Measurements from ENCODE around the gene CAMK2D.
"Not testable (repeated sequence)": the region's sequence is repeated elsewhere in the genome, so short reads cannot be mapped to it uniquely, and the experiment has no call there.

The CAMK2D gene

DNA sequence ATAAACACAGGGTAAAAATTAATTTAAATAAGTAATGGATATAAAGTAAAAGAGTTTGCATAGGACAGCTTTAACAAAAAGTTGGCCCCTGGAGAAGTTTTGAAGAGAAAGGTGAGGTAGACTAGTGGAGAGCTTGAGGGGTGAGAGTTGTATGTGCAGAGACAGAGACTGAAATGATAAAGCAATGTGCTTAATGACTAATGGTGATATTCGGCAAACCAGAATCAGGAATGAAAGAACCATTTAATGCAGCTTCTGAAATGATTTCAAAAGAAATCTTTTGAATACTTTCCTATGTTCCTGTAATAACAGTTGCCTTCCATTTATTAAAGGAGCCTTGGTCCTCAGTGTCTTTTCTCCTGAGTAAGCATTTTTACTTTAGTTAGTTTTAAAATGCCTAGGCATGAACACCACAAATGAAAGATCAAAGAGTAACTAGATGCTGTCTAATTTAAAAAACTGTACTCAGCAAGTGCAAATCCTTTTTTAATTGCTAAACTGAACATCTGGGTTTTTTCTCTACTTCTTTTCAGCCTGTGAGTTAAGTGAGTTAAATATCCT lies 28.5 kb downstream of the CAMK2D start:
- FAIRE-seq = no peak
- no peak for DNase-seq (ENCODE audit: low spot score)

DNA sequence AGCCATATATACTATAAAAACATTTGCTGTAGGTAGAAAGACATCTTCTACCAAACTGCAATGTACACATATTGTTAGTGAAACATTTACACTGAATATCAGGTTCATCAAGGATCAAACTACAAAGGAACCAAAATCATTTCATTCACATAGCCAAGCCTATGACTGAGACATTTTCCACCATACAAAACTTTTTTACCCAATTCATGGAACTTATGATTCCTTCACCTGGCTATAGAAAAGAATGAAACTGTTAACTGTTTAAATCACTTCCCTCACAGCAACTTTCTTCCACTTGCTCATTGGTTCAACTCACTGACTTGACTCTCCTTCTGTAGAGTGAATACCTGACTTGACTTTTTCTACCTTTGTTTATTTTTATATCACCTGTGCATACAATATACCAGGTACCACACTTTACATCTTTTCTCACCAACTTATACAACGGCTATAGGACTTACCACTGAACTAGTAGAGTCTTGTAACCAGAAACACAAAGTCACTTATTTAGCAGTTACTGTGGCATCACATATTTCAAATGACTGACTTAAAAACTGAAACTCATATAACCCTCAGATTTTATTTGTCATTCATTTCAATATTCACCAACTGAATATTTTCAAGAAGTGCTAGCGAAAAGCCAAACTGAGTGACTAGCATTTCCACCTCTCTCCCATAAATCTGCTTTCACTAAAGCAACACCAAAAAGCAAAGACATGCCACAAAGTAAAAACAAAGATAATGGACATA lies 30.9 kb downstream of the CAMK2D start:
- DNase-seq (ENCODE audit: low spot score) (no peak), FAIRE-seq (no peak)

DNA sequence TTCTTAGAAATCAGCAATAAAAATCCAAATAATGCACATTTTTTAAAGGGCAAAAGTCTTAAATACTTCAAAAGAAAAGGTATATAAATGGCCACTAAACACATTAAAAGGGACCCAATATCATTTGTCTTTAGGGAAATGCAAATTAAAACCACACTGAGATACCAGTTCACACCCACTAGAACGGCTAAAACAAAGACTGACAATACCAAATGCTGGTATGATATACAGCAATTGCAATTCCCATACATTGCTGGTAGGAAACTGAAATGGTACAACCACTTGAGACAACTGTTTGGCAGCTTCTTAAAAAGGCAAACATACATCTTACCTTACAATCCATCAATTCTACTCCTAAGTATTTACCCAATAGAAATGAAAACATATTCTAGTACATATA lies 33.7 kb downstream of the CAMK2D start:
- FAIRE-seq (no peak), DNase-seq (ENCODE audit: low spot score) (no peak)

DNA sequence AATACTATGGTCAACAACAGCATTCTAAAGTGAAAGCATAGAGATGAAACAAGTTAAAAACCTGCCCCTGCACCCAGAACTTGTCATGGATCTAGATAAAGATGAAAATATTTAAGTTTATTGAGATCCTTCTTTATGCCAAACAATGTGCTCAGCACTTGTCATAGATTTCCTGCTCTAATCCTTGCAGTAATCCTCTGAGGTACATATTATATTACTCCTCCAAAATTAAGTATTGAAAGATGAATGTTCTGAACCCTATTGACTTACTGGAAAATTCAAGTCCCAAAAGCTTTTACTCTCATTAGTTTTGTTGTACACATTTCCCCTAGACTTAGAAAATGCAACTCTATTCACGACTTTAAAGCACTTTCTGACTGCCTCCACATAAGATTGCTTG lies 35.6 kb downstream of the CAMK2D start:
- DNase-seq (ENCODE audit: low spot score) (no peak), FAIRE-seq (no peak)

DNA sequence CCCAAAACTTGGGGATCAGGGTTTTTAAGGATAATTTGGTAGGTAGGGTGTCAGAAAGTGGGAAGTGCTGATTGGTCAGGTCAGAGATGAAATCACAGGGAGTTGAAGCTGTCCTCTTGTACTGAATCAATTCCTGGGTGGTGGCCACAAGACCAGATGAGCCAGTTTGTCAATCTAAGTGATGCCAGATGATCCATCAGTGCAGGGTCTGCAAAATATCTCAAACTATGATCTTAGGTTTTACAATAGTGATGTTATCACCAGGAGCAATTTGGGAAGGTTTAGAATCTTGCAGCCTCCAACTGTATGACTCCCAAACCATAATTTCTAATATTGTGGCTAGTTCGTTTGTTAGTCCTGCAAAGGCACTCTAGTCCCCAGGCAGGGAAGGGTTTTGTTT lies 43.3 kb downstream of the CAMK2D start:
- FAIRE-seq (no peak), DNase-seq (ENCODE audit: low spot score) (no peak)

DNA sequence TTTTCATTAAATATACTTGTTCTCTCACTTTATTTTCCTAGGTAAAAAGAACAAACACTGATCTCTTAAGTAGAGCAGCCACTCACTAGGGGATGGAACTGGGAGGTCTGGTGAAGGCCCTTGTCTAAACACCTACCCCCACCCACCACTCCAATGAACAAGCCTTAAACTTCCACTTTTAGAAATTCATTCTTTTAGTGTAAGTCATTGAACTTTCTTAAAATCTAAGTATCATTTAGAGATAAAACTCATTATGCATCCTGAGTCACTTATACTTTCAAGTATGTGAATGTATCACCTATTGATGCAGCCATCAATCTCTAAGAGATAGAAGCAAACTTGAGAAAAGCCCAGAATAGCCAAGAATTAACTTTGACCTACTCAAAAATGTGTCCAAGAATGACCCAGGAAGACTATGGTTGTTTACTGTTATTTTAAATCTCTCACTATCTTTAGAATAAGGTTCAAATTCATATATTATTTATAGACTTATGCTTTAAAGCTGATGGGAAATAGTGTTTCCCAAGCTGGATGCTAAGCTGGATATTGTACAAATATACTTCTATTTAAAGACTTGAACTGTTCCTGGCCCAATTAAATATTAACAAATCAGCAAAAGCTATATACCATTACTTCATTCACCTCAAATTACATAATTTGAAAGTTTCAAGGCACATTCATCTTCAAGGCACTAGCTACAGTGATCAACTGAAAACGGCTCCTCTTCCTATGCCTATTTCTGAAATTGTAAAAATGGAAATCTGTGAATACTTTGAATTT lies 49.5 kb downstream of the CAMK2D start:
- DNase-seq (ENCODE audit: low spot score) (no peak), FAIRE-seq (no peak)

DNA sequence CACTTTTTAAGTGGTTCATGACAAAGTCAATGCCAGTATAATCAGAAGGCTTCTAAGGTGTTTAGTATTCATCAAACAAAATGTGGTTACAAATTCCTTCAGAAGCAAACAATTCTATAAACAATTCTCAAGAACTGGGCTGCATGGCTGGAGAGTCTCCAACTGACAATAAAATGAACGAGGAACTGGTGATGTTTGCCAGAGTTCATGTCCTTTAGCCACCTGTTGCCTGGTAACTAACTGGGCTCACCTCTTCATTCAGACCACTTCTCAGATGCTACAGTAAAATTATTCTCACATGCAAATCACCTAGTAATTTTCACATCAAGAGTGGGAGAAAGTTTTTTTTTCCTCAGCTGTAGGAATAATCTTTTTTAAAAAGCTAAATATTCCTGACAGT lies 53.3 kb downstream of the CAMK2D start:
- DNase-seq (ENCODE audit: low spot score) (no peak), FAIRE-seq (no peak)

DNA sequence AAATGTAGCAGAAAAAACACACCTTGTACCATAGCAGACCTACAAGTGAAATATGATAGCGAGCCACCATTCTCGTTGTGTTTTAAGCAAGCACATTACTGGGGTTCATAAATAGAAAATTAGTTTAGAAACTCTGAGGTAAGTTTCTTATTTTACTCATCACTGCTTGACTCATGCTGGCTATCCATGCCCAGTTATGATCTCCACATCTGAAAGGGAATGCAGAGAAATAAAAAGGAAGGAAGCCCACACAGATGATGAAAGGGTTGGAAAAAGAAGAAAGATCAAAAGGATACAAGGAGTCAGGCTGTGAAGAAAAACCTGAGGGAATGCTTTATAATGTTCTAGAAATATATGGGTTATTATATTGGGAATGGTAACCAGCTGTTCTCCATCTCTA lies 54.5 kb downstream of the CAMK2D start:
- FAIRE-seq = no peak
- DNase-seq (ENCODE audit: low spot score) = no peak

DNA sequence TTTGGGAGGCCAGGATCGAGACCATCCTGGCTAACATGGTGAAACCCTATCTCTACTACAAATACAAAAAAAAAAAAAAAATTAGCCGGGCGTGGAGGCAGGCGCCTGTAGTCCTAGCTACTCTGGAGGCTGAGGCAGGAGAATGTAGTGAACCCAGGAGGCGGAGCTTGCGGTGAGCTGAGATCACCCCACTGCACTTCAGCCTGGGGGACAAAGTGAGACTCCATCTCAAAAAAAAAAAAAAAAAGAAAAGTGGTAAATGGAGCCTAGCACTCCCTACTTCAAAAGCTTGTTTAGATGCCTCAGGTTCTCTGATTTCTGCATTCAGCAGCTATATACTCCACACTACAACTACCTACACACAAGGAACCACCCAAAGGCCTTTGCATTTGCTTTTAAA lies 56.4 kb downstream of the CAMK2D start:
- DNase-seq (ENCODE audit: low spot score); FAIRE-seq: not testable (repeated sequence)

DNA sequence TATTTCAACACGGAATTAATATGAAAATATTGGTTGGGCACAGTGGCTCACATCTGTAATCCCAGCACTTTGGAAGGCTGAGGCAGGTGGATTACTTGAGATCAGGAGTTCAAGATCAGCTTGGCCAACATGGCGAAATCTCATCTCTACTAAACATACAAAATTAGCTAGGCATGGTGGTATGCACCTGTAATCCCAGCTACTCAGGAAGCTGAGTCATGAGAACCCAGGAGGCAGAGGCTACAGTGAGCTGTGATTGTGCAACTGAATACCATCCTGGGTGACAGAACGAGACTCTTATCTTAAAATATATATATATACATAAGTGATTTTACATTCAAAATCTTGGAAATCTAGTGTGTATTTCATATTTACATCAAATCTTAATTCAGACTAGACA lies 58.9 kb downstream of the CAMK2D start:
- not testable (repeated sequence) for DNase-seq (ENCODE audit: low spot score); FAIRE-seq

DNA sequence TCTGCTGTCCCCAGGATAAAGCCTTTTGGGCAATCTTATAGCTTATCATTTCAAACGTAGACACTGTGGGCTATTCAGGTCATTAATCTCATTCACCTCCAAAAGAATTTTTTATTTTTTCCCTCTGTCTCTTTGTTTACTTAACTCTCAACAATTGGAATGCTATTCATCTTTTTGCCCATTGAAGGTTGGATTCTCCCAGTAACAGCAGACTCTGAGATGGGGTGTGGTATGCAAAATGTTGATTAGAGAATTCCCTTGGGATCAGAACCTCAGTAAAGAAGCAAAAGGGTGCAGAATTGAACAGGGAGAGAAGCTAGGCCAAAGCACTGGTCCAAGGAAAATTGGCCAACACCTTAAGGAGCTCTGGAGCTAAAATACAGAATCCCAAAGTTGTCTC lies 60.4 kb downstream of the CAMK2D start:
- FAIRE-seq (no peak), DNase-seq (ENCODE audit: low spot score) (no peak)

DNA sequence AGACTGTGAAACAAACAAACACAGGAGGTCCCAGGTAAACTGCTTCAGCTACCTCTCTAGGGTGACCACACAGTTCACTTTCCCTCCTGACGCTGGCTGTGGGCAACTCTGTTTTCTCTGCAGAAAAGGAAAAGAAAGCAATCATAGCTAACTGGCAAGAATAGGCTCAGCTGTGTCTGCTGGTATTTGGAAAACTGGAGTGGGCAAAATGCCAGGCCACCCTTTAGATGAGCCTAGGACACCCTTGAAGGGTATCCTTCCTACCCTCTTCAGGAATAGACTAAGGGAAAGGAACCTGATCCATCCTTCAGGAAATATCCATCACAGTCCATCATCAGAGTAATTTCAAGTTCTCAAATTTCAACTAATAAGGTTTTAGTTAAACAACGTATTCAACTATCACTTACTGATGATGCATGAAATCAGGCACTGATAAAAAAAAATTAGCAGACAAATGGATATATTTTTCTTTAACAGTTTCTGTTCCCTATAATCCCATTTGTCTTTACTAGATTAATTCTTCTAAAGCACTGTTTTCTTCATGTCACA lies 60.9 kb downstream of the CAMK2D start:
- FAIRE-seq (no peak), DNase-seq (ENCODE audit: low spot score) (no peak)

DNA sequence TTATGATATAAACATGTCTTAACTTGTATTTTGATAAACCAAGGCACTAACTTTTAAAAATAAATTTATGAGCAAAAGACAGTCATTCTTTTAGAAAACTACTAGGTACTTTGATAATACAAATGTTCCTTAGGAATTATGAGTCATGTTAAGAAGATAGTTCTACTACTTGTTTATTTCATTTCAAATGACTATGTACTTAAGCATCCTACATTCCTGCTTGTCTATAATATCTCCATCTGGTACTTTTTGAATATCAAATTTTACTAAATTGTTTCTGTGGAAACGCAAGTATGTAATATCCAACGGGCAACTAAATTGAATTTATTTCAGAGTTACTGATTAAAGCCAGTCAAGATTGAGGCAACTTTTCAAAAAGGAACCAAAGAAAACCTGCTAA lies 61.8 kb downstream of the CAMK2D start:
- FAIRE-seq (no peak), DNase-seq (ENCODE audit: low spot score) (no peak)

DNA sequence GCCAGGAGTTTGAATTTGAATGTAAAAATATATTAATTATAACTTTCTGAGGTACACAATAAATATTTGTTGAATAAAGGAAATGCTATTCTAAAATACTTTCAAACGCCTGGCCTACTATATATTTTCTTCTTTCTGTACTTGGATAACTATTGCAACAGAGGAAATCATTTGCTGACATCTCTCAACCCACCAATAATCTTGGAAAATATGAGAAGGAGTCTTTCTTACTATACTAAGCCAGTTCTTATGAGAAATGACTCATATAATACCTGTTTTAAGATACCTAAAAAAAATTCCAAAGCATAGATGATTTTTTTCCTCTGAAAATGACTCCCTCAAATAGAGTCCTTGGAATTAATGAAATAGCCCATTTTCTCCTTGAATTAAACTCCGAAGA lies 64.1 kb downstream of the CAMK2D start:
- no peak for FAIRE-seq

DNA sequence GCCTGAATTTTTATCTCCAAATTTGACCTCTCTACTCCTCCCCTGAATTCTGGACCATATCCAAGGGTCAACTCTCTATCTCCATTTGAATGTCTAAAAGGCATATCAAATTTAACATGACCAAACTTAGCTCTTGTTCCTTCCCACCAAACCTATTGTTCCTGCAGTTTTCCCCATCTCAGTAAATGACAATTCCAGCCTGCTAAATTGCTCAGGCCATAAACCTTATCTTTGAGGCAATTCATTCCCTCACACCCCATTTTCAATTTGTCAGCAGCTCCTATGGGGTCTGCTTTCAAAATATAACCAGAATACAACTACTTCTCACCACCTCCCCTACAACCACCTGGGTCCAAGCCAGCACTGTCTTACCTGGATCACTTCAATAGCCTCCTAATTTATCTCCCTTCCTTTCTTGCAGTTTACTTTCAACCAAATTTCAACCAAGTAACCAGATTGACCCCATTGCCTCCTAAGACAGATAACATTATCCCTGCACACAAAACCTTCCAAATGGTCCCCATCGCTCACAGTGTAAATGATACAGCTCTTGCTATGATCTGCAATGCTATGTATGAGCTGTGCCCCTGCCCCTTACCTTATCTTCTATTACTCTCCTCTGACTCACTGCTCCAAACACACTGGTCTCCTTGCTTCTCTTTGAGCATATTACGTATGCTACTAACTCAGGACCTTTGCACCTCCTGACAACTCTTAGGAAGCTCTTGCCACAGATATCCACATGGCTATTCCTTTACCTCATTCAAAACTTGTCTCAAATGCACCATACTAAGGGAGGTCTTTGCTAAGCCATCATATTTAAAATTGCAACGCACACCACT lies 66.0 kb downstream of the CAMK2D start:
- FAIRE-seq = no peak
- DNase-seq (ENCODE audit: low spot score) = no peak

More for the DNA sequence above, 64.1 kb downstream of the CAMK2D start:
- DNase-seq (ENCODE audit: low spot score) = no peak

DNA sequence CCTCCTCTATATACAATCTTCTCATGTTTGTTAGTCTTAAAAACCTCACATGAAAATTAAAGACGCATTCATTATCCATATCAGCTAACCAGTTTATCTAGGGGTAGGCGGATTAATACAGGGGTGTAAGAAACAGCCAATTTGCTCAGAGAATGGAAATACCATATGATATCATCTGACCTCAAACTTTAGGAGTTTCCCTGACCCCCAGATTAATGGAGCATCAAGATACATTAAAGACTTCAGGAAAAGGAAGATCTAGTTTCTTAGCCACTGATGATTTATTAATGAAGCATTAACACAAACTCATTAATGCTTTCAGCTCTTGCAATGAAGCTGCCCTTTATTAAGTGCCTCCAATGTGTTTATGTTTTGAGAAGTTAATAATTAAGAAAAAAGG lies 67.5 kb downstream of the CAMK2D start:
- no peak for FAIRE-seq
- DNase-seq (ENCODE audit: low spot score) = no peak

DNA sequence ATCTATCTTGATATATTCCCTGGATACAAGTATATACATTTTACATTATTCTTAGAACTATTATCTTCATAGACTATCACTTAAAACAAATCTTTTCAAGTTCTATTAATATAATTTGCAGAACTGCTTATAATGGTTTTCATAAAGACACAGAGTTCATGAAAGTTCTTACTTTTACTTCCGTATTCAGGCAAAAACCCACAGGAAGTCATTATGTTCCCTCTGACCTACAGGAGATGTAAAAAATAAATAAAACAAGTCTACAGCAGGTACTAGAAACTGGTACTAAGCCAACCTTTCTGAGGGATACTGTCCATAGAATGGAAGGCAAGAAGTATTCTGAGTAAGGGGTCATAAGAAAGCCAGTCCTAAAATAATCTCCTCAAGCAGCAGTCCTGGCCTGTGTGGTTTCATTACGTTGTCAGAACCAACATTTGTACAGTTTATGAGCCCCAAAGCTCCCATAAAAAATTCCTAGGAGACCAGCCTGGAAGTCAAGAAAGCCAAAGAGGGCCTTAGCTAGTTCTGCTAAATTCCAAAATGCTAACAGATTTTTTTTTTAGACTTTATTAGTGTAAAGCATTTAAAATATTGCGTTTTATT lies 68.6 kb downstream of the CAMK2D start:
- no peak for FAIRE-seq
- DNase-seq (ENCODE audit: low spot score) = no peak

DNA sequence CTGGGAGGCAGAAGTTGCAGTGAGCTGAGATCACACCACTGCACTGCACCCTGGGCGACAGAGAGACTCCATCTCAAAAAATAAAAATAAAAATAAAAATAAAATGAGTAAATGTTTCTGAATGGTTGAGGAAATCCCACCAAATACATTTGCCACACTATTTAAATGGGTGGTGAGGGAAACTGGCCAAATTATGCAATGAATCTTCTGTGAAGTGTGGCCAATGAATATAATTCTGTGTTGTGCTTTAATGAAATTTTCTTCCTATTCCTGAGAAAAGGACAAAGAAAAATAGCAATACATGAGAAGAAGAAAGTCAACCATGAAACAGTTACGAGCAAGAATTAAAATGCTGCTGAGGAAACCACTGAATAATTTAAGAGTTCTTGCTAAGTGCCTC lies 69.9 kb downstream of the CAMK2D start:
- FAIRE-seq = no peak

DNA sequence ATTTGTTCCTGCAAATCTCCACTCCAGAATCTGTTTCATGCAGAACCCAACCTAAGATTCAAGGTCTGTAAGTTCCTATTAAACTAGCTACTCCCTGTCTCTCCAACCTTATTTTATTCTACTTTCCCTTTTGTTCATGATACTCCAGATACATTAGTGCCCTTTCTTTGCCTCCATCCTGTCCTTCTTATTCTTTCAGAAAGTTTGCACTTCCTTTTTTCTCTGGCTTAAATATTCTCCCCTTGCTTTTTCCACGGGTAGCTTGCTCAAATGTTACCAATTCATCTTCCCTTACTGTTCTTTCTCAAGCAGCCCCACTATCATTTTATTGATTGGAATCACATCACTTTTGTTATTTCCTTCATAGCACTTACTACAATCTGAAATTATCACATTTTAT lies 72.1 kb downstream of the CAMK2D start:
- DNase-seq (ENCODE audit: low spot score) = no peak
- no peak for FAIRE-seq

More for the DNA sequence above, 69.9 kb downstream of the CAMK2D start:
- no peak for DNase-seq (ENCODE audit: low spot score)

DNA sequence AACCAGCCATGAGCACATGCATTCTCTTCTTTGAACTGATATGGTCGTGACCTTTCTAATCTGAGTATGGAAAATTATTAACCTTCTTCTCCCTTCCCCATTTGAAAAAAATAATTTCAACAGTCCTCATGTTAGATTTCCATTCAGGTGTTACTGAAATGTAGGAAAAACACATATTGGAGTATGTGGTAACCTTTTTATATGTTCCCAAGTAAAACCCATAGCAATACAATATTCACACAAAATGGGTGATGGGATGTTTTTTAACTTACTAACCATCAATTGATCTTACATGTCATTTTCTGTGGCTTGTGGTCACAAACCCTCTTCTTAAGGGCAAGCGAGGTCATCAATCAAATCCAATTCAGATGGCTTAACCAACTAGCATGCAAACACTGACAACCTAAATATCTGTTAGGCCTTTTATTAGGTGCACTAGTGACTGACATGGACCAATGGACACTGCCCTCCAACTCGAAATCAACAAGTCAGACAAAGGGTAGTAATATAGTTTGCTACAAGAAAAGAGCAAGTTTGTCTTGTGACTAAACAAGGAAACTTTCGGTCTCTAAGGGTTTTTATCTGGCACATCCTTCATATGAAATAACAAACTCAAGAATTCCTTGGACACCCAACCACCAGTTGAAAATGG lies 74.3 kb downstream of the CAMK2D start:
- DNase-seq (ENCODE audit: low spot score) (peak; percentile 20), FAIRE-seq (peak; percentile 28)

Measured in RCC 7860 (cell line).